H54 (cell line): ENCODE results near the gene PANX2.

Source experiments
- DNase-seq: peaks from one replicate; pipeline ENCODE4 v3.0.0; 2011; ENCODE audit warnings: low spot score, mixed read lengths; ENCODE audit not compliant: insufficient read length
- FAIRE-seq: peaks from 3 replicates; lab custom pipeline; 2011; peaks lifted over from hg19 to GRCh38; lab: Jason Lieb, UNC
- POLR2A ChIP-seq: IDR thresholded peaks from 2 replicates; pipeline ENCODE4 v1.6.1; 2011; ENCODE audit warnings: low read depth, mild to moderate bottlenecking, low read length

PANX2 gene

DNA sequence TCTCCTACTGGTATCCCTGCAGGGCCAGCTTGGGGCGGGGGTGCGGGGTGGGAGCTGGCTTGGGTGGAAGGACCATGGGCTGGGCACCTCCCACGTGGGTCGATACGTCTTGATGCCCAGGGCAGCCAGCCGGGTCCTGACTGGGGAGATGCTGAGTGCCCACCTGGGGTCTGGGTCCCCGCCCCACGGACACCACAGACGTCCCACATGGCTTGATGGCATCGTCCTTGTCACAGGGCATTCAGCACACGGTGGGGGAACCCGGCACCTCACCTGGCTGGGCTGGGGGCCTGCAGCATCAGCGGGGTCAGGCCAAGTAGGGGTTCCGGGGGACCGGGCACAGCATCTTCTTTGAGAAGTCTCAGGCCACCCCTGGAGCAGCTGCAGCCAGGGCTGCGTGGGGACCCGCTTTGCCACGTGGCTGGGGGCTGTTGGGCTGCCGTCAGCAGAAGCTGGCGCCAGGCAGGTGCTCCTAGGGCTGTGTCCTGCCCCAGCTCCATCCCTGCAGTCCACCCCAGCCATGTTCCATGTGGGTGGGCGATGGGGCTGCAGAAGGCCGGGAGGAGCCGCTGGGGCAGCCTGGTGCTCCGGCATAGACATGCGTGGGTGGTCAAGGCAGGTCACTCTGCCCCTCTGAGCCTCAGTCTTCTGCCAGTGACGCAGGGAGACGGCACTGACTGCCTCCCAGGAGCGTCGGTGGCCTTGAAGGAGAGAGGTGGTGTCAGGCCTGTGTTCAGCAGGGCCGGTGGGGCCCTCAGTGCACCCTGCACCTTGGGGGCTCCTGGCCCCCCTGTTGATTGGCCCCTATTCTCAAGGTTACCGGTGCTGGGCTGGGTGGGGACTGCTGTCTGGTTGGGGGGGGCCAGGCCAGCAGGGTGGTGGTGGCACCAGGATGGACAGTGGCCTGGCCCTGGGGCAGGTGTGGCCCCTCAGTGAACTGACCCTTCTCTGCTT, 38.7 kb downstream of the PANX2 start:
- no peak for TF ChIP-seq POLR2A
- DNase-seq (no peak), FAIRE-seq (no peak)

DNA sequence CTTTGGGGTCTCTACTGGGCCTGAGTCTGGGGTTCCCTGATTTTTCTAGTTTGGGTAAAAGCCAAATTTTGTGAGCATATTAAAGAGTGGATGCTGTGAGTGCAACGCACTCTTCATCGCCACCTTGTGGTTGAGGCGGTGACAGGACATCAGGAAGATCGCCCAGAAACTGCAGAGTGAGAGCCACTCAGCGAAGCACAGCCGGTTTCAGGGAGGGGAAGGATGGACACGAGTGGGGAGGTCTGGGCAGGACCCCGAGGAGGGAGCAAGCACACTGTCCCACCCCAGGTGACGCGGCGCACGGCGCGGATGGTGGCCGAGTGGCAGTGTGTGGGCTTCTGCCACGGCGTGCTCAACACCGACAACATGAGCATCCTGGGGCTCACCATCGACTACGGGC, 39.4 kb downstream of the PANX2 start:
- DNase-seq (peak; percentile 64), FAIRE-seq (no peak)
- TF ChIP-seq POLR2A, result no peak

DNA sequence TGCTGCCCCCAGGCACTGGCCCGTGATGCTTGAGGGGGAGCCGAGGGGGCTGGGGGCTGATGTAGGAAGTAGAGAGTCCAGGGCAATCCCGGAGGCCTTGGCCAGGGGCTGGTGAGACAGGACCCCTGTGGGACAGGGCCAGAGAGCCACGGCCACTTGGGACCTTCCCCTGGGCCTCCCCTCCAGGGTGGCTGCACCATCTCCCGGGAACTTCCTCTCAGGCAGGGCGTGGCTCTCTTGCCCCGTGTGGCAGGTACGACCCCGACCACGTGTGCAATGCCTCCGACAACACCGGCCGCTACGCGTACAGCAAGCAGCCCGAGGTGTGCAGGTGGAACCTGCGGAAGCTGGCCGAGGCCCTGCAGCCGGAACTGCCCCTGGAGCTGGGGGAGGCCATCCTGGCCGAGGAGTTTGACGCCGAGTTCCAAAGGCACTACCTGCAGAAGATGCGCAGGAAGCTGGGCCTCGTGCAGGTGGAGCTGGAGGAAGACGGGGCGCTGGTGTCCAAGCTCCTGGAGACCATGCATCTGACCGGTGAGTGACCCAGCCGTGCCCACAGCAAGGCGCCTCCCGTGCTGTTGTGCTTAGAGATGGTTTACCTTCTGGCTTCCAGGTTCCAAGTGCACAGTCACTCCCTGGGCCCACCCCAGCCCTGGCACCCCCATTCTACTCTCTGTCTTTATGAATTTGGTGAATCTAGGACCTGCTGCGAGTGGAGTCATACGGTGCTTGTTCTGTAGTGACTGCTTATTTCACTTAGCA, 40.0 kb downstream of the PANX2 start:
- DNase-seq, result no peak
- no peak for TF ChIP-seq POLR2A
- FAIRE-seq, result no peak

DNA sequence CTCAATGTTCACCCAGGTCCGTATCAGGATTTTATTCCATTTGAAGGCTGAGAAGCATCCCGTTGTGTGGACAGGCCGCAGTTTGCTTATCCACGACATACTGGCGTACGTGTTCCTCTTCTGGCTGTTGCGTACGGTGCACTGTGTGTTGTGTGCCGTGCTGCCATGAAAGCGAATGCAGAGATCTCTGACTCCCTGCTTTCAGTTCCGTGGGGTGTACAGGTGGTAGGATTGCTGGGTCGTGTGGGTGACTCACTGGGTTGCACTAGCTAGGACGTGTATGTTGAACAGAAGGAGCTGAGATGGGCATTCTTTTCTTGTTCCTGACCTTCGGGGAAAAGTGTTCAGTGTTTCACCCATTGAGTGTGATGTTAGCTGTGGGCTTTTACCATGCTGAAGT, 40.6 kb downstream of the PANX2 start:
- TF ChIP-seq POLR2A, result no peak
- no peak for FAIRE-seq

DNA sequence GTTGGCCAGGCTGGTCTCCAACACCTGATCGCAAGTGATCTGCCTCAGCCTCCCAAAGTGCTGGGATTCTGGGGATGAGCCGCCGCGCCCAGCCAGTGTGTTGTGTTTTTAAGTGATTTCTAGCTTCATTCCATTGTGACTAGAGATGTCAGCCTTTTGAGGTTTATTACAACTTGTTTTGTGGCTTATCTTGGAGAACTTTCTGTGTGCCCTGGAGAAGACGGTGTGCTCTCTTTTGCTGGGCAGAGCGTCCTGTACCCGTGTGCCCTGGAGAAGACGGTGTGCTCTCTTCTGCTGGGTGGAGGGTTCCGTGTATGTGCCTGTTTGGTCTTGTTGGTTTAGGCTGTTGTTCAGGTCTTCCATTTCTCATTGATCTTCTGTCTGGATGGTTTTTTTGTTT, 42.7 kb downstream of the PANX2 start:
- no peak for FAIRE-seq
- DNase-seq, result no peak
- TF ChIP-seq POLR2A, result no peak

More for the DNA sequence above, 40.6 kb downstream of the PANX2 start:
- no peak for DNase-seq

DNA sequence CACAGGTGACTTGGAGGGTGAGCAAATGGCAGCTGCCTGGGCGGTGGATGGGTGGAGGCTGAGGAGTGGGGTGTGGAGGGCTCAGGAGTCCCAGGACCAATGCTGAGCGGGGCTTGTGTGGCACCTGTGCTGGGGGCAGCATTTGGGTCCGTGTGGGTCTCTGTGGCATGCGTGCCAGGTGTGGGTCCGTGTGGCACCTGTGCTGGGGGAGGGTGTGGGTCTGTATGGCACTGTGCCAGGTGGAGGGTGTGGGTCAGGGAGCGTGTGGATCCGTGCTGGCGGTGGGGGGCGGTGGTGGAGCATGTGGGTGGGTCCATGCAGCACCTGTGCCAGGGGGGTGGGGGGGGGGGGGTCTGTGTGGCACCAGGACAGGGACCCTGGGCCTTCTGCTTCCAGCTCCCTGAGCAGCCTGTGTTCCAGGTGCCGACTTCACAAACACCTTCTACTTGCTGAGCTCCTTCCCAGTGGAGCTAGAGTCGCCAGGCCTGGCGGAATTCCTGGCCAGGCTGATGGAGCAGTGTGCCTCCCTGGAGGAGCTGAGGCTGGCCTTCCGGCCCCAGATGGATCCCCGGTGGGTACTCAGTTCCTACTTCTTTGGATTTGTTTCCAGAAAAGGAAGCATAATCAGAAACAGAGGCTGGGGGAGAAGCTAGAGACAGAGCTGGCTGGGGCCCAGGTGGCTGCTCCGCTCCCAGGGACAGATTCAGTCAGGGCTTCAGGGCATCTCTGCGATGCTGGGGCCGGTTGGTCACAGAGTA, 44.9 kb downstream of the PANX2 start:
- no peak for TF ChIP-seq POLR2A
- no peak for DNase-seq
- FAIRE-seq, result no peak

DNA sequence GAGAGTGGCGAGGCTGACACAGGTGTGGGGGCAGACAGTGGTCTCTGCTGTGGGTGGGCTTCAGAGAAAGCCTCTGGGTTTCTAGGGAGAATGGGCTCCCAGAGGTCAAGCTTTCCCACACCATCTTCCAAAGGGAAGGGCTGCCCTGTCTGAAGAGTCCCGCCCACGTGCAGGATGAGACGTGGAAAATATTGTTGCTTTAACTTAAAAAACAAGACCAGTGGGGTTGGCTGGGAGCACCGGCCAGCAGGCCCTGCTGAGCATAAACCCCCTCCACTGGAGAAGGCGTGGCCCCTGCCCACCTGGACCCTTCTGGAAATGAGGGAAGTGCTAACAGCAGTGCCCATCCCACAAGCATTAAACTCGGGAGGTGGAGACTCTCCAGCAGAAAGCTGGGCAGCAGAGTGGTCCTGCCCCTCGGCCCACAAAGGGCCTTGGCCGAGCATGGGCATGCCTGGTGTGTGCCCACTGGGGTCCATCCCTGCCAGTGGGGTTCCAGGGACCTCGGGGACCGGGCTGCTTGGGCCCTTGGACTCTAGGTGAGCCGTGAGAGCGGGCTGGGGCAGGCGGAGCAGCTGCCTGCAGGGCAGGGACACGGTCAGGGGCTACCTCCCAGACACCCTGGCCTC, 45.6 kb downstream of the PANX2 start:
- DNase-seq (no peak), FAIRE-seq (no peak)
- TF ChIP-seq POLR2A, result no peak

DNA sequence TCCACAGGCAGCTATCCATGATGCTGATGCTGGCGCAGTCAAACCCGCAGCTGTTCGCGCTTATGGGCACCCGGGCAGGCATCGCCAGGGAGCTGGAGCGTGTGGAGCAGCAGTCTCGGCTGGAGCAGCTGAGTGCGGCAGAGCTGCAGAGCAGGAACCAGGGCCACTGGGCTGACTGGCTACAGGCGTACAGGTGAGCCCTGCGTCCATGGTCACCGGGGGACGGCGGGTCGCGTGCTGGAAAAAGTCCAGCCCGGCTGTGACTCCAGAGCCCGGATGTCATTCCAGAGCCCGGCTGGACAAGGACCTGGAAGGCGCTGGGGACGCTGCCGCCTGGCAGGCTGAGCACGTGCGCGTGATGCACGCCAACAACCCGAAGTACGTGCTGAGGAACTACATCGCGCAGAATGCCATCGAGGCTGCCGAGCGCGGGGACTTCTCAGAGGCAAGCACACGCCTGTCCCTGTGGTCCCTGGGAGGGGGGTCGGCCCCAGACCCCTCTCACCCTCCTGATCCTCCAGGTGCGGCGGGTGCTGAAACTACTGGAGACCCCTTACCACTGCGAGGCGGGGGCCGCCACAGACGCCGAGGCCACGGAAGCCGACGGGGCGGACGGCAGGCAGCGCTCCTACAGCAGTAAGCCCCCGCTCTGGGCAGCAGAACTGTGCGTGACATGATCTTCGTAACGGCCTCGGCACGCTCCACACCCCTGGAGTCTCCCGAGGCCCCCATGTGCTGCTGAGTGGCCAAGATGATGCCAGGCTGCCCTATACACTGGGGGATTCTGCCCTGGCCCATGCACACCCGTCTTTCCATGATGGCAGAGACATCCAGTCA, 46.4 kb downstream of the PANX2 start:
- TF ChIP-seq POLR2A, result no peak
- no peak for DNase-seq
- no peak for FAIRE-seq

DNA sequence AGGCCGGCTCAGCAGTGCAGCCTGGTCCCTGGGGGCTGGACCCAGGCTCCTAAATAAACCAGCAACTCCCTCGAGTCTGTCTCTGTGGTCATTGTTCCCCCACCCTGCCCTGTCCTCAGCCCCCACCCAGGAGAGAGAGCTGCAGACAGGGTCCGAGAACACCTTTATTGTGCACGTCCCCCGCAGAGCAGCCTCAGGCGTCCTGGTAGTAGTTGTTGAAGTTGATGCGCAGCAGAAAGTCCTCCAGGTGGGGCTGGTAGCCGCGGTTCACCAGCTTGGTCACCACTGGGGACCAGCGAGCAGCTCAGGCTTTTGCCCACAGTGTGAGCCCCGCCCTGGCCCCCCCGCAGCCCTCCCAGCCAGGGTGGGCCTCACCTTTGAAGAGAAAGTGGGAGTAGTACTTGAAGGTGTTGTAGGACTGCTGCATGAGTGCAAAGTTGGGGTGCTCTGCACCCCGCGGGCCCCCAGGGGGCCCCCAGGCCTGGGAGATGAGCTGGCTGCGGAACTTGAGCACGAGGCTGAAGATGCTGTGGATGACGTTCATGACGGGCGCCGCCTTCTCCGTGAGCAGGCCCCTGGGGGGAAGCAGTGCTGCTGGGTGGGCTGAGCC, 47.1 kb downstream of the PANX2 start:
- DNase-seq (no peak), FAIRE-seq (no peak)
- no peak for TF ChIP-seq POLR2A

DNA sequence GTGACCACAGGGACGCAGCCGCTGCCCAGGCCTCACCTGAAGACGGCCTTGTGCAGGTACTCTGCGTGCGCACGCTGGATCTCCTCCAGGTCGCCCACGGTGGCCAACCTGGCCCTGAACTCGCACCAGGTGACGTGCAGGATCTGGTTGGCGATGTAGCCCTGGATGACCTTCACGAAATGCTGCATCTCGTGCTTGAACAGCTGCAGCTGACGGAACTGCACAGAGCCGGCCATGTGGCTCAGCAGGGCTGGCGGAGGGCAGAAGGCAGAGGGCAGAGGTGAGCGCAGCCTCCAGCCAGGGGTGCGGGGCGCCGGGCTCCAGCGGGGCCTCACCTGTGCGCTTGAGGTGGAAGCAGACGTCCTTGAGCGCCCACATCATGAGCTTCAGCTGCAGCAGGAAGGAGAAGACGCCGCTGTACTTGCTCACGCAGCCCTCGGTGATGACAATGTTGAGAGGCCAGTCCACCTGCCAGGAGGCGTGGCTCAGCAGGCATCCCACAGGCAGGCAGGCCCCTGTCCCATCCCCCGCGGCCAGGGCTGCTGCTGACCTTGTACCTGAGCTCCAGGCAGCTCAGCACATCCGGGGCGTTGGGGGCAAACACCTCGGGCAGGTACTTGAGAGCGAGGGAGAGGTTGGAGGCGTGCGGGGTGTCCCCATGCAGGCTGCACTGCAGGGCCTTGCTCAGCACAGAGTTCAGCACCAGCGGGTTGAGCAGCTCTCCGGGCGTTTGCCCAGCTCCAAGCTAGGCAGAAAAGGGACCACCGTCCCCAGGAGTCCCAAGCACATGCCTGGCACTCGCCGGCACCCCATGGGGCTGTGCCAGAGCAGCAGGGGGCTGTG, 47.8 kb downstream of the PANX2 start:
- DNase-seq (no peak), FAIRE-seq (no peak)
- no peak for TF ChIP-seq POLR2A

DNA sequence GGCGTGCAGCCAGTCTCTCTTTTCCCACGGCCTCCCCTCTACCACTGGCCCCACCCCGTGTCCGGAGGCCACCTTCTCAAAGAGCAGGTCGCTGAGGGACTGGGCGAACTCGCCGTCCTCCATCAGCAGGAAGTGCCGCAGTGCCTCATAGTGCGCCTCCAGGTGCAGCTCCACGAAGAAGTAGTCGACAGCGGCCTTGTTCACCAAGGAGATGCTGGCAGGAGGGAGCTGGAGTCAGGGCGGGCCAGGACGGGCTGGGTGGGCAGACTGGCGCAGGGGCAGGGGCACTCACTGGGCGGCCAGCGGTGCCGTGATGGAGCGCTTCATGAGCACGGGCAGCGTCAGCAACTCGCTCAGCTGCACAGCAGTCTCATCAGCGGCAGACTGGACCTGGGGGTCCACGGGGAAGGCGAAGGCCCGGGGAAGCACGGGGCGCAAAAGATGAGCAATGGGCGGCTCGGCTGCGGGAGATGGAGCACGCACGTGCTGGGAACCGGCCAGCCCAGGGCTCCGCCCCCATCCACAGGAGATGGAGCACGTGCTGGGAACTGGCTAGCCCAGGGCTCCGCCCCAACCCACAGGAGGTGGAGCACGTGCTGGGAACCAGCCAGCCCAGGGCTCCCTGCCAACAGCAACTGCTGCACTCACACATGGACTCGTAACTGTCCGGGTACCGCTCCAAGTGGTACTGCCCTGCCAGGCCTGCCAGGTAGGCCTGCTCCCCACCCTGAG, 48.6 kb downstream of the PANX2 start:
- DNase-seq (peak; percentile 48), FAIRE-seq (no peak)
- TF ChIP-seq POLR2A, result no peak
